ENCODE measurements around the gene LHFPL4.
"Not testable (repeated sequence)": the region's sequence is repeated elsewhere in the genome, so short reads cannot be mapped to it uniquely, and the experiment has no call there.

Gene LHFPL4

GRCh38 chr3:9536212-9536611, 17.4 kb downstream of the LHFPL4 start:
- no peak for DNase-seq (ENCODE audit: low read depth)

DNA sequence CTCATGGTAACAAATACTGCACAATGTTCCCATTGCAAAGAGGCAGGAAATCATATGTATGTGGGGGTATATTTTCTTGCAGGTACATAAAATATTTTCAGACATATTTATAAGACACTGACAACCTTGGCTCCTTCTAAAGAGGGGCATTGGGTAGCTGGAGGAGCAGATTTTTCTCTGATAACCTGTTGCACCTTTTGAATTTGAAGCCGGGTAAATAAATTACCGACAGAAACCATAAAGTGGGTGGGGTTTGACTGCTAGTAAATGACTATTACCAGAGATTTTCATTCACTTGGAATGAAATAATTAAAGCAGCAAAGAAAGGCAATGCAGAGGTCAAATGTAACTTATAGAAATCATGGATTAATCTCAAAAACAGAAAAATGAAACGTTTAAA, 19.2 kb downstream of the LHFPL4 start:
- DNase-seq (ENCODE audit: low read depth) = no peak

DNA sequence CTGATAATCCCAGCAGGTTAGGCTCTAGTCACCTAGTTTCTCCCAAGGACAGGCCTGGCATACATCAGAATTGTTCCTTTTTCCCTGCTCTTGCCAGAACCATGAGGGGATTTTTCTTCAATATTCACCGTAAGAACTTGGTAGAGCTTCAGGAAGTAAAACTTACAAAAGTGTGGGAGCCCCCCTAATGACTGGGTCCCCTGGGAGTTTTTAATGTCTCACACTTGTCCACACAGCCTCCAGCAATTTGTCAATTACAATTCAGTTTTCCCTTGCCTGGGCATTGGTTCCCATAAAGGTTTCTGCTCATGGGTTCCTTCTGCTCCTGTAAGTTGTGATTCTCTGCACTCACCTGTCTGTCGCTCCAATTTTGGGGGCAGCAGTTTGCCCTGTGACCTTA, 28.5 kb downstream of the LHFPL4 start:
- no peak for DNase-seq (ENCODE audit: low read depth)

- no peak for DNase-seq (ENCODE audit: low read depth)
These were observed 38.7 kb downstream of the LHFPL4 start for GRCh38 chr3:9514956-9515355.

DNA sequence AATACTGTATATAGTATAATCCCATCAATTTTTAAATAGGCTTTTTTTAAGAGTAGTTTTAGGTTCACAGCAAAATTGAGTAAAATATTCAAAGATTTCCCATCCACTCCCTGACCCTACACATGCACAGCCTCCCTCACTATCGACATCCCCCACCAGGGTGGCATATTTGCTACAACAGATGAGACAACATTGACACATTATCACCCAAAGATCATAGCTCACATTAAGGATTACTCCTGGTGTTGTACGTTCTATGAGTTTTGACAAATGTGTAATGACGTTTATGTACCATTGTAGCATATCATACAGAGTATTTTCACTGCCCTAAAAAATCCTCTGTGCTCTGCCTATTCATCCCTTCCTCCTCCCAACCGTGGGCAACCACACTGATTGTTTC, 39.3 kb downstream of the LHFPL4 start:
- no peak for DNase-seq (ENCODE audit: low read depth)

GRCh38 chr3:9512456-9513045, 41.1 kb downstream of the LHFPL4 start:
- no peak for DNase-seq (ENCODE audit: low read depth)

- no peak for DNase-seq (ENCODE audit: low read depth)
These were observed 44.8 kb downstream of the LHFPL4 start for GRCh38 chr3:9508781-9509180.

GRCh38 chr3:9507586-9508578, 45.7 kb downstream of the LHFPL4 start:
- no peak for DNase-seq (ENCODE audit: low read depth)

- peak; percentile 32 for DNase-seq (ENCODE audit: low read depth)
These were observed 50.3 kb downstream of the LHFPL4 start for GRCh38 chr3:9503283-9503682.

DNA sequence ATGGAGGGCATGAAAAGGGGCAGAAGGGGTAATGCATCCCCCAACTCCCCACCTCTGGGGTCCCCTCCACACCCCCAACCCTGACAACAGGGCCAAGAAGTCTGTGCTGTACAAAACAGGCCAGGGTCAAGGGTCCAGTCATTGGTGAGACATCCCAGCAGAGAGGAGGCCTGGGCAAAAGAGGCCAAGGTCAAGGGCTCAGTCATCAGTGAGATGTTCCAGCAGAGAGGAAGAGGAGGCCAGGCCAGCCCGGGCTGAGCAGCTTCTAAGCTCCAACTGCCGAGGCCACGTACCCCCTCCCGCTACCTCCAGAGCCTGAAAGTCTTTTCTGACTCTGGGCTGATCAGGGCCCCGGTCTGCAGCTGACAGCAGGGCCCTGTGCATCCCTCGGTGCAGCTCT, 52.4 kb downstream of the LHFPL4 start:
- no peak for DNase-seq (ENCODE audit: low read depth)

- DNase-seq (ENCODE audit: low read depth) = no peak
These were observed 53.2 kb downstream of the LHFPL4 start for GRCh38 chr3:9500108-9501050.

DNA sequence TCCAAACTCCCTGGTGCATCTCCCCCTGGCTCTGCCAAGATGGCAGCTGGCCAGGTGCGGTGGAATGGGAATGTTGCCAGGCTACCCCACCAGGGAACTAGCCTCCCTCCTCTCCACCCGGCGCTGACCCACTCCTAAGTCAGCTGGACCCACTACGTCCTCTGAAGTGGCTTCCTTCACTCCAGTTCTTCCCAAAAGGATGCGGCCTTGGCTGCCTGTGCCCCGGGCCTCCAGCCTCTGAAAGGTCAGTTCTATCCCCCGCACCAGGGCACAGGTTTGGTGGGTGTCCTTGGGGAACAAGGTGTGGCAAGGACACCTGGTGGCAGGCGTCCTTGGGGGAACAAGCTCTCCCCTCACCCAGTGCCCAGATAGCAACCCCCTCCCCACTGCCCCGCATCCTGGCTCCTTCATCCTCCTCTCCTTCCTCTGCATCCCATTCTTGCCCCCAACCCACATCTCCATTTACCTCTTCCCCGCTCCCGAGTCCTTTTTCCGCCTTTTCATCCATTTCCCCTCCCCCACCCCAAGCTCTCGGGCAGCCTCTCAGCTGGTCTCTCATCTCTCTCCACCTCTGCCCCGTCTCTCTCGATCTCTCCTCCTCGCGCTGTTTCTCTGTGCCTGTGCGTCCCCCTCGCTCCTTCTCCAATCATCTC, 54.0 kb downstream of the LHFPL4 start:
- DNase-seq (ENCODE audit: low read depth) = no peak

DNA sequence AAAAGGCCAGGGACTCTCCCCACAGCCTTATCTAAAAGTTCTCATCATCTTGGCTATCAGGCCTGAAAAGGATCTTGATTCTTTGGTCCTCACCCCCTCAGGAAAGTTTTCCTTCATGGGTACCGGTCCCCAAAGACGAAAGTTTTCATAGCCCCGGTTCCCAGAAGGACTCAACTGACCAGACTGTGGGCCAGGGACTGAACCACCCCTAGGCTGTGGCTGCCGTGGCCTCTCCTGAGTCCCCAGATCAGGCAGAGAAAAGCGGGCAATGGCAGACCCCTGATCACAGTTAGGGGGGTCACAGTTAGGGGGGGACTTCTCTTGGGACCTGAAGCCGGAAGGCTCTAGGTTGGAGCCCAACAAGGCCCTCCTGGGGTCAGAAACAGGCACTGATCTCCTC, 54.8 kb downstream of the LHFPL4 start:
- DNase-seq (ENCODE audit: low read depth) = no peak

- DNase-seq (ENCODE audit: low read depth) = peak; percentile 23
These were observed 55.6 kb downstream of the LHFPL4 start for GRCh38 chr3:9497821-9498565.

DNA sequence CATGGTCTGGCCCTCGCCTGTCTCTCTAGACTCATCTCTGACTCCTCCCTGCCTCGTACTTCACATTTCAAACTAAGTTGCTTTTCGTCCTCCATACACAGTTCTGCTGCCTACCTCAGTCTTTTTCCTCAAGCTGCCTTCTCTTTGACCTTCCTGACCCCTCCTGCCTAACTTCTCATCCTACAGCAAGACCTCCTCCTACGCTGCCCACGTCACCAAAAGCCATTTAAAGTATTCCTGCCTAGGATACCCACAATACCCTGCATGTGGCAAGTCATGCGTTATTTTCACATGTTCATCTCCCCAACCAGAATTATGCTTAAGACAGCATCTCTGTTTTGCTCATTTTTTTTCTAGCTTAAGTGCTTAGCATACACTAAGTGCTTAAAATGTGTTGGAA, 56.7 kb downstream of the LHFPL4 start:
- no peak for DNase-seq (ENCODE audit: low read depth)

DNA sequence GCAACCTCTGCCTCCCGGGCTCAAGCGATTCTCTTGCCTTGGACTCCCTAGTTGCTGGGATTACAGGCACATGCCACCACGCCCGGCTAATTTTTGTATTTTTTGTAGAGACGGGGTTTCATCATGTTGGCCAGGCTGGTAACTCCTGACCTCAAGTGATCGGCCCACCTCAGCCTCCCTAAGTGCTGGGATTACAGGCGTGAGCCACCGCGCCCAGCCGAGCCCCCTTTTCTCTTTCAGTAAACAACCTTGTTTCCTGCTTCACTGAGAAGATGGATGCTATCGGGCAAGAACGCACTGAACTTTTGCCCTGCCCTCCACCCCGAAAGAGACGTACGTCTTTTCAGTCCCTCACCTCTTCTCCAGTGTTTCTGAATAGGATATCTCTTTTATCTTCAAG, 59.6 kb downstream of the LHFPL4 start:
- not testable (repeated sequence) for DNase-seq (ENCODE audit: low read depth)

DNA sequence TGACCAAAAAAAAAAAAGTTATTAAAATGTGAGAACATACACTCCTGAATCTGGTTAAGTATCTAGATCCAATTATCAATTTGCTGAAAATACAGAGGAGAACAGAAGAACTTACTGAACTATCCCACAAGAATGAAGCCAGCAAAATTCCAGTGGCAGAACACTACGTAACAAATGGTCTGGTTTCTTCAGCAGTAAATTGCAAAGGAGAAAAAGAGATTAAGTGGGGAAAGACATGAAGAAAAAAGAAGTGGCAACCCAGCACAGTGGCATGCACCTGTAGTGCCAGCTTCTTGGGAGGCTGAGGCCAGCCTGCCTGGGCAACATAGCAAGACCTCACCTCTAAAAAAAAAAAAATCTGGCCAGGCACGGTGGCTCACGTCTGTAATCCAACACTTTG, 62.1 kb downstream of the LHFPL4 start:
- no peak for DNase-seq (ENCODE audit: low read depth)

- no peak for DNase-seq (ENCODE audit: low read depth)
These were observed 68.4 kb downstream of the LHFPL4 start for GRCh38 chr3:9485248-9485647.

GRCh38 chr3:9480265-9480664, 73.4 kb downstream of the LHFPL4 start:
- DNase-seq (ENCODE audit: low read depth) = no peak

- no peak for DNase-seq (ENCODE audit: low read depth)
These were observed 76.7 kb downstream of the LHFPL4 start for GRCh38 chr3:9476935-9477334.

- no peak for DNase-seq (ENCODE audit: low read depth)
These were observed 79.1 kb downstream of the LHFPL4 start for GRCh38 chr3:9474482-9474881.

All from HS-5 (cell line).